Fibroblast of the aortic adventitia (primary cell): ENCODE results near the gene MT3. TPM values are rescaled to one million over a fixed set of nuclear protein-coding genes. Genes with fewer than 3 reads are reported as not detected.

Experiments
- DNase-seq: peaks from one replicate; pipeline ENCODE4 v3.0.0-alpha.2; 2010; ENCODE audit warnings: low read depth
- H3K4me3 ChIP-seq: 2 replicates; pipeline ENCODE4 v1.5.1; 2011; ENCODE audit warnings: low read depth, mild to moderate bottlenecking, control low read depth, low read length, moderate library complexity
- CTCF ChIP-seq: IDR thresholded peaks from 2 replicates; pipeline ENCODE4 v1.5.1; 2011; ENCODE audit warnings: mild to moderate bottlenecking, low read length, control low read depth, inconsistent platforms; ENCODE audit not compliant: insufficient read depth
- total RNA-seq: library from RNA; depleted of rRNA; stranded (reverse); fragments of >200 nt; gene quantifications from 2 replicates; pipeline ENCODE4 v1.2.3, GENCODE V29; 2012; ENCODE audit warnings: low replicate concordance

MT3 gene
- total RNA-seq, 1 donor, result not detected

- DNase-seq, result no peak
- TF ChIP-seq CTCF, result no peak
- H3K4me3 ChIP-seq, result no peak overlapping the region
Measured at GRCh38 chr16:56630134-56630533, 40.8 kb downstream of the MT3 start.

GRCh38 chr16:56631197-56631596 is 41.9 kb downstream of the MT3 start:
- TF ChIP-seq CTCF, result no peak
- no peak for DNase-seq
- H3K4me3 ChIP-seq, result no peak overlapping the region

- peak overlapping the region; percentile 51 for H3K4me3 ChIP-seq
- no peak for DNase-seq
- no peak for TF ChIP-seq CTCF
Measured at GRCh38 chr16:56631832-56632155, 42.5 kb downstream of the MT3 start.

- TF ChIP-seq CTCF, result no peak
- peak within 1 kb of the TSS; percentile 51 for H3K4me3 ChIP-seq
- DNase-seq, result no peak
Measured at GRCh38 chr16:56632156-56632847, 43.0 kb downstream of the MT3 start, which contains the start of gene MT1M. TSS of gene MT1M (plus strand) at chr16:56632659. CDS start at chr16:56632732, 73 bp downstream.

- TF ChIP-seq CTCF, result no peak
- H3K4me3 ChIP-seq, result peak overlapping the region; percentile 51
Measured at GRCh38 chr16:56632848-56633365, 43.6 kb downstream of the MT3 start.

GRCh38 chr16:56633535-56633934 is 44.2 kb downstream of the MT3 start:
- no peak for DNase-seq
- TF ChIP-seq CTCF, result no peak
- no peak overlapping the region for H3K4me3 ChIP-seq

More at GRCh38 chr16:56632848-56633365, 43.6 kb downstream of the MT3 start:
- DNase-seq, result no peak
